ENCODE data around the gene RCC1.
"Not testable (repeated sequence)": the region's sequence is repeated elsewhere in the genome, so short reads cannot be mapped to it uniquely, and the experiment has no call there.

DNA sequence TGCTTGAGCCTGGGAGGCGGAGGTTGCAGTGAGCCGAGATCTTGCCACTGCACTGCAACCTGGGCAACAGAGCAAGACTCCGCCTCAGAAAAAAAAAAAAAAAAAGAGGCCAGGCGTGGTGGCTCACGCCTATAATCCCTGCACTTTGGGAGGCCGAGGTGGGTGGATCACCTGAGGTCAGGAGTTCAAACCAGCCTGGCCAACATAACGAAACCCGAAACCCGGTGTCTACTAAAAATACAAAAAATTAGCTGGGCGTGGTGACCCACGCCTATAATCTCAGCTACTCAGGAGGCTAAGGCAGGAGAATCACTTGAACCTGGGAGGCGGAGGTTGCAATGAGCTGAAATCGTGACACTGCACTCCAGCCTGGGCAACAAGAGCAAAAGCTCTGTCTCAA lies 26.3 kb upstream of the RCC1 start:
- TF ChIP-seq, protein P1, sequence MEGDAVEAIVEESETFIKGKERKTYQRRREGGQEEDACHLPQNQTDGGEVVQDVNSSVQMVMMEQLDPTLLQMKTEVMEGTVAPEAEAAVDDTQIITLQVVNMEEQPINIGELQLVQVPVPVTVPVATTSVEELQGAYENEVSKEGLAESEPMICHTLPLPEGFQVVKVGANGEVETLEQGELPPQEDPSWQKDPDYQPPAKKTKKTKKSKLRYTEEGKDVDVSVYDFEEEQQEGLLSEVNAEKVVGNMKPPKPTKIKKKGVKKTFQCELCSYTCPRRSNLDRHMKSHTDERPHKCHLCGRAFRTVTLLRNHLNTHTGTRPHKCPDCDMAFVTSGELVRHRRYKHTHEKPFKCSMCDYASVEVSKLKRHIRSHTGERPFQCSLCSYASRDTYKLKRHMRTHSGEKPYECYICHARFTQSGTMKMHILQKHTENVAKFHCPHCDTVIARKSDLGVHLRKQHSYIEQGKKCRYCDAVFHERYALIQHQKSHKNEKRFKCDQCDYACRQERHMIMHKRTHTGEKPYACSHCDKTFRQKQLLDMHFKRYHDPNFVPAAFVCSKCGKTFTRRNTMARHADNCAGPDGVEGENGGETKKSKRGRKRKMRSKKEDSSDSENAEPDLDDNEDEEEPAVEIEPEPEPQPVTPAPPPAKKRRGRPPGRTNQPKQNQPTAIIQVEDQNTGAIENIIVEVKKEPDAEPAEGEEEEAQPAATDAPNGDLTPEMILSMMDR (IDR thresholded peaks at IDR 0.05): not testable (repeated sequence)
- not testable (repeated sequence) for TF ChIP-seq POLR2A, EP300 (IDR thresholded peaks at IDR 0.05)

Measured in stomach (tissue), 4 donors.